ENCODE measurements around the gene GAN. TPM values are rescaled to one million over a fixed set of nuclear protein-coding genes. Genes with fewer than 3 reads are reported as not detected.

GAN gene
- total and polyA plus RNA-seq, 2 of the 4 experiments (the other 2 are of a cell fraction): 1.1 to 5.7 TPM

DNA sequence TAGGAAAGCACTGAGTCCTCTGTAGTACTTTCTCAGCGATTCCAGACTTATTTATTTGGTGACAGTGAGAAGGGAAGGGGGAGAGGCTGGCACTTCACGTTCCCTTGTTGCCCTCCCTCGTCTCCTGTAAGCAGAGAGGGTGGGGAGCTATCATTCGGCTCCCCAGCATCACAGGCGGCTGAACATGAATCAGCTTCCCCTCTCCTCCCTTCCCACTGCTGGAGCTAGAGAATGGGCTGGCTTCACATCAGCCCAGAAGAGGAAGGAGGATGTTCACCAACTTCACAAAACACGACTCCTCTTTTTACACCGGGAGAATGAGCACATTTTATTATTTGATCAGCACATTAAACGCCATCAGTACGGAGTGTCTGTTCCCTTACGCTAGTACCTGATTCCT lies 123.1 kb downstream of the GAN start:
- TF ChIP-seq, protein P1, sequence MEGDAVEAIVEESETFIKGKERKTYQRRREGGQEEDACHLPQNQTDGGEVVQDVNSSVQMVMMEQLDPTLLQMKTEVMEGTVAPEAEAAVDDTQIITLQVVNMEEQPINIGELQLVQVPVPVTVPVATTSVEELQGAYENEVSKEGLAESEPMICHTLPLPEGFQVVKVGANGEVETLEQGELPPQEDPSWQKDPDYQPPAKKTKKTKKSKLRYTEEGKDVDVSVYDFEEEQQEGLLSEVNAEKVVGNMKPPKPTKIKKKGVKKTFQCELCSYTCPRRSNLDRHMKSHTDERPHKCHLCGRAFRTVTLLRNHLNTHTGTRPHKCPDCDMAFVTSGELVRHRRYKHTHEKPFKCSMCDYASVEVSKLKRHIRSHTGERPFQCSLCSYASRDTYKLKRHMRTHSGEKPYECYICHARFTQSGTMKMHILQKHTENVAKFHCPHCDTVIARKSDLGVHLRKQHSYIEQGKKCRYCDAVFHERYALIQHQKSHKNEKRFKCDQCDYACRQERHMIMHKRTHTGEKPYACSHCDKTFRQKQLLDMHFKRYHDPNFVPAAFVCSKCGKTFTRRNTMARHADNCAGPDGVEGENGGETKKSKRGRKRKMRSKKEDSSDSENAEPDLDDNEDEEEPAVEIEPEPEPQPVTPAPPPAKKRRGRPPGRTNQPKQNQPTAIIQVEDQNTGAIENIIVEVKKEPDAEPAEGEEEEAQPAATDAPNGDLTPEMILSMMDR (conservative IDR thresholded peaks at IDR 0.05; ENCODE audit: low read depth, low read length): no peak
- TF ChIP-seq RAD21 (IDR thresholded peaks at IDR 0.05; ENCODE audit: low read length): no peak
- no peak for TF ChIP-seq RFX5 (IDR thresholded peaks at IDR 0.05; ENCODE audit: low read depth, low read length)
- no peak for TF ChIP-seq MXI1 (IDR thresholded peaks at IDR 0.05; ENCODE audit: borderline replicate concordance, low read depth, low read length)
- no peak for TF ChIP-seq SMC3 (IDR thresholded peaks at IDR 0.05; ENCODE audit: low read depth, low read length)
- TF ChIP-seq FOS (IDR thresholded peaks at IDR 0.05; ENCODE audit: low read depth, low read length): no peak
- no peak for TF ChIP-seq MAFK (IDR thresholded peaks at IDR 0.05; ENCODE audit: low read depth, low read length)
- no peak for TF ChIP-seq MAZ (IDR thresholded peaks at IDR 0.05; ENCODE audit: borderline replicate concordance, low read depth, low read length)
- TF ChIP-seq CEBPB (IDR thresholded peaks at IDR 0.05; ENCODE audit: low read depth, low read length): no peak
- no peak for TF ChIP-seq POLR2A (IDR thresholded peaks at IDR 0.05; ENCODE audit: low read depth, low read length)
- TF ChIP-seq, protein P2, sequence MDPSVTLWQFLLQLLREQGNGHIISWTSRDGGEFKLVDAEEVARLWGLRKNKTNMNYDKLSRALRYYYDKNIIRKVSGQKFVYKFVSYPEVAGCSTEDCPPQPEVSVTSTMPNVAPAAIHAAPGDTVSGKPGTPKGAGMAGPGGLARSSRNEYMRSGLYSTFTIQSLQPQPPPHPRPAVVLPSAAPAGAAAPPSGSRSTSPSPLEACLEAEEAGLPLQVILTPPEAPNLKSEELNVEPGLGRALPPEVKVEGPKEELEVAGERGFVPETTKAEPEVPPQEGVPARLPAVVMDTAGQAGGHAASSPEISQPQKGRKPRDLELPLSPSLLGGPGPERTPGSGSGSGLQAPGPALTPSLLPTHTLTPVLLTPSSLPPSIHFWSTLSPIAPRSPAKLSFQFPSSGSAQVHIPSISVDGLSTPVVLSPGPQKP (IDR thresholded peaks at IDR 0.05; ENCODE audit: borderline replicate concordance, low read depth, low read length): no peak
- no peak for TF ChIP-seq CHD1 (IDR thresholded peaks at IDR 0.05; ENCODE audit: low read depth, low read length)
- TF ChIP-seq RCOR1 (IDR thresholded peaks at IDR 0.05; ENCODE audit: insufficient replicate concordance, low read length): no peak
- TF ChIP-seq, protein P3, sequence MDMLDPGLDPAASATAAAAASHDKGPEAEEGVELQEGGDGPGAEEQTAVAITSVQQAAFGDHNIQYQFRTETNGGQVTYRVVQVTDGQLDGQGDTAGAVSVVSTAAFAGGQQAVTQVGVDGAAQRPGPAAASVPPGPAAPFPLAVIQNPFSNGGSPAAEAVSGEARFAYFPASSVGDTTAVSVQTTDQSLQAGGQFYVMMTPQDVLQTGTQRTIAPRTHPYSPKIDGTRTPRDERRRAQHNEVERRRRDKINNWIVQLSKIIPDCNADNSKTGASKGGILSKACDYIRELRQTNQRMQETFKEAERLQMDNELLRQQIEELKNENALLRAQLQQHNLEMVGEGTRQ (IDR thresholded peaks at IDR 0.05; ENCODE audit: low read depth, low read length): no peak
- no peak for TF ChIP-seq BHLHE40 (IDR thresholded peaks at IDR 0.05; ENCODE audit: low read depth, low read length)
- no peak for TF ChIP-seq NFE2L2 (IDR thresholded peaks at IDR 0.05; ENCODE audit: low read depth, low read length)
- no peak overlapping the region for H3K4me3 ChIP-seq (ENCODE audit: insufficient read depth, low read depth, low read length)
- no peak overlapping the region for H2BK15ac ChIP-seq (ENCODE audit: low read depth, low read length)
- no peaks in the 10 kb centered on the region for H3K9me3 ChIP-seq (ENCODE audit: control insufficient read depth, insufficient read depth, low read length)
- intact Hi-C loops (cut with micrococcal nuclease): no loop called here
- no peak overlapping the region for H4K5ac ChIP-seq (ENCODE audit: low read depth, low read length)
- H3K18ac ChIP-seq (ENCODE audit: low read depth, low read length): no peak overlapping the region
- H3K23ac ChIP-seq (ENCODE audit: low read depth, low read length): no peak overlapping the region
- no peak overlapping the region for H3K4me2 ChIP-seq (ENCODE audit: low read depth, low read length)
- H4K91ac ChIP-seq (ENCODE audit: insufficient read depth, low read depth, low read length): no peak overlapping the region
- peaks cover 37% of the 10 kb centered on the region for H3K27me3 ChIP-seq (ENCODE audit: control insufficient read depth, insufficient read depth, low read length)
- no TSS peak for BruUV-seq (replicated peaks)
- H2BK5ac ChIP-seq (ENCODE audit: low read depth, low read length, poor library complexity, severe bottlenecking): no peak overlapping the region
- H4K20me1 ChIP-seq (ENCODE audit: insufficient read depth, low read length): no peaks in the 10 kb centered on the region
- H3K56ac ChIP-seq (ENCODE audit: extremely low read depth, insufficient read depth, low read length): no peak overlapping the region
- H3K9ac ChIP-seq (ENCODE audit: low read depth, low read length): no peak overlapping the region
- no peaks in the 10 kb centered on the region; the same call in 1 of the 2 replicates for H3K9me1 ChIP-seq (ENCODE audit: insufficient read depth, low read length)
- peak overlapping the region; percentile 65 for H2AFZ ChIP-seq (replicated peaks; ENCODE audit: low read length, poor library complexity)
- no peaks in the 10 kb centered on the region for H3K79me1 ChIP-seq (ENCODE audit: low read depth in 1 of 2, low read length in 2 of 2)
- H3K27ac ChIP-seq (ENCODE audit: insufficient read depth, low read length): no peak overlapping the region
- no peaks in the 10 kb centered on the region for H3K36me3 ChIP-seq (ENCODE audit: control insufficient read depth, insufficient read depth, low read length)
- H3K14ac ChIP-seq (replicated peaks; ENCODE audit: low read depth, low read length): no peak overlapping the region
- DNase-seq (no peak), ATAC-seq (ENCODE audit: low read depth) (no peak)
- WGBS, 2 experiments (ENCODE audit: extremely low coverage in 2 of 2, insufficient read length in 1 of 2): no CpG with 5 or more reads among the region's 10 CpGs
- no peaks in the 10 kb centered on the region for H3K4me1 ChIP-seq (ENCODE audit: control insufficient read depth, insufficient read depth, low read length)
- no peak overlapping the region for H4K8ac ChIP-seq (ENCODE audit: low read depth in 2 of 2, low read length in 2 of 2)
- in situ Hi-C loops (cut with MboI; ENCODE audit: low sequenced_read_pairs): no loop called here
- ChIA-PET POLR2A (ENCODE audit: unreplicated experiment) (no interaction called here), CTCF (no interaction called here)
- H2BK20ac ChIP-seq (ENCODE audit: low read depth, low read length): no peak overlapping the region
- dilution Hi-C loops (cut with HindIII; ENCODE audit: low sequenced_read_pairs, unreplicated experiment): no loop called here
- no peak overlapping the region for H2BK120ac ChIP-seq (ENCODE audit: low read depth, low read length)
- no peak overlapping the region for H2AK9ac ChIP-seq (replicated peaks; ENCODE audit: low read depth, low read length, poor library complexity)
- H3K4ac ChIP-seq (ENCODE audit: low read depth, low read length): no peak overlapping the region
- 0 out of 2 replicates have a peak overlapping the region, but pooled peaks have one; percentile 12 for H2AK5ac ChIP-seq (ENCODE audit: low read depth, low read length)

Measured in IMR-90 (cell line).